NCI-H2171 treated with DMSO at 0.1 percent for 48 hours (cell line): ENCODE data around the gene SMAD5.
A peak's percentile ranks its signal among the peaks of the same experiment; 100 is the strongest.

Source experiments
- DNase-seq: peaks from one replicate; lab custom pipeline; 2025; lab: John Stamatoyannopoulos, UW

Gene SMAD5

GRCh38 chr5:136115183-136115865 is 17.3 kb upstream of the SMAD5 start:
- DNase-seq = no peak

- peak; percentile 12 for DNase-seq
Measured at GRCh38 chr5:136120529-136120928, 12.1 kb upstream of the SMAD5 start.

- DNase-seq = no peak
Measured at GRCh38 chr5:136123236-136123768, 9.3 kb upstream of the SMAD5 start.

- no peak for DNase-seq
Measured at GRCh38 chr5:136127560-136127959, 5.1 kb upstream of the SMAD5 start.

GRCh38 chr5:136128481-136128880 is 4.2 kb upstream of the SMAD5 start:
- DNase-seq = peak; percentile 96

- no peak for DNase-seq
Measured at GRCh38 chr5:136129445-136129844, 3.2 kb upstream of the SMAD5 start.

GRCh38 chr5:136130581-136130980 is 2.1 kb upstream of the SMAD5 start:
- no peak for DNase-seq

- no peak for DNase-seq
Measured at GRCh38 chr5:136132087-136132486, 558 bp upstream of the SMAD5 start.

- peak; percentile 43 for DNase-seq
Measured at GRCh38 chr5:136133222-136133921, 727 bp downstream of the SMAD5 start.

GRCh38 chr5:136133922-136134379 is 1.3 kb downstream of the SMAD5 start:
- DNase-seq = no peak

GRCh38 chr5:136134653-136135052 is 2.0 kb downstream of the SMAD5 start:
- DNase-seq = no peak

GRCh38 chr5:136135536-136135935 is 2.9 kb downstream of the SMAD5 start:
- DNase-seq = no peak

GRCh38 chr5:136137497-136138220 is 5.0 kb downstream of the SMAD5 start:
- no peak for DNase-seq

- no peak for DNase-seq
Measured at GRCh38 chr5:136141561-136141960, 8.9 kb downstream of the SMAD5 start.

- DNase-seq = no peak
Measured at GRCh38 chr5:136143312-136143711, 10.7 kb downstream of the SMAD5 start.

- DNase-seq = no peak
Measured at GRCh38 chr5:136143763-136144162, 11.1 kb downstream of the SMAD5 start.

- no peak for DNase-seq
Measured at GRCh38 chr5:136145030-136145429, 12.4 kb downstream of the SMAD5 start.

GRCh38 chr5:136146201-136146600 is 13.6 kb downstream of the SMAD5 start:
- DNase-seq = no peak

- DNase-seq = no peak
Measured at GRCh38 chr5:136147632-136148031, 15.0 kb downstream of the SMAD5 start.

- no peak for DNase-seq
Measured at GRCh38 chr5:136149891-136150290, 17.2 kb downstream of the SMAD5 start.

- DNase-seq = no peak
Measured at GRCh38 chr5:136153581-136154236, 21.1 kb downstream of the SMAD5 start.

GRCh38 chr5:136155078-136155477 is 22.4 kb downstream of the SMAD5 start:
- no peak for DNase-seq
